HG03025 (cell line): ENCODE results near the gene FOXK1.

Experiments
- ATAC-seq: cut with Tn5 transposase; IDR thresholded peaks from one replicate; pipeline ENCODE4 v1.9.1; 2021; ENCODE audit warnings: mild to moderate bottlenecking, moderate library complexity; ENCODE audit not compliant: unreplicated experiment, low FRiP score

FOXK1 gene

GRCh38 chr7:4809091-4809591, 127.0 kb downstream of the FOXK1 start:
- ATAC-seq: no peak

GRCh38 chr7:4809666-4810065, 127.6 kb downstream of the FOXK1 start:
- no peak for ATAC-seq

GRCh38 chr7:4814433-4814832, 132.3 kb downstream of the FOXK1 start:
- no peak for ATAC-seq

GRCh38 chr7:4815121-4815520, 133.0 kb downstream of the FOXK1 start:
- ATAC-seq: no peak

- ATAC-seq: no peak
Measured at GRCh38 chr7:4815609-4816418, 133.7 kb downstream of the FOXK1 start.

- ATAC-seq: no peak
Measured at GRCh38 chr7:4816419-4817080, 134.5 kb downstream of the FOXK1 start.

GRCh38 chr7:4817178-4817901, 135.2 kb downstream of the FOXK1 start:
- ATAC-seq: no peak

- ATAC-seq: no peak
Measured at GRCh38 chr7:4818000-4818794, 136.1 kb downstream of the FOXK1 start.

GRCh38 chr7:4819560-4820404, 137.7 kb downstream of the FOXK1 start:
- ATAC-seq: no peak

GRCh38 chr7:4820405-4820966, 138.4 kb downstream of the FOXK1 start:
- no peak for ATAC-seq
